SK-N-MC (cell line): ENCODE results near the gene LTBP1.
"Not testable (repeated sequence)": the region's sequence is repeated elsewhere in the genome, so short reads cannot be mapped to it uniquely, and the experiment has no call there.

Experiments
- EZH2 ChIP-seq: fragments of 200-600 bp; sonication (generic); IDR thresholded peaks from one replicate; pipeline ENCODE4 v1.6.1; 2017; ENCODE audit warnings: antibody characterized with exemption
- FOXP2 ChIP-seq: optimal IDR thresholded peaks from 2 replicates; pipeline ENCODE3; 2011; ENCODE audit warnings: mild to moderate bottlenecking, moderate library complexity; ENCODE audit not compliant: insufficient read depth; ENCODE audit errors: extremely low read length, control extremely low read depth
- POLR2AphosphoS5 ChIP-seq: IDR thresholded peaks from 2 replicates; pipeline ENCODE4 v1.6.1; 2012; ENCODE audit warnings: mild to moderate bottlenecking, low read depth, low read length, borderline replicate concordance

DNA sequence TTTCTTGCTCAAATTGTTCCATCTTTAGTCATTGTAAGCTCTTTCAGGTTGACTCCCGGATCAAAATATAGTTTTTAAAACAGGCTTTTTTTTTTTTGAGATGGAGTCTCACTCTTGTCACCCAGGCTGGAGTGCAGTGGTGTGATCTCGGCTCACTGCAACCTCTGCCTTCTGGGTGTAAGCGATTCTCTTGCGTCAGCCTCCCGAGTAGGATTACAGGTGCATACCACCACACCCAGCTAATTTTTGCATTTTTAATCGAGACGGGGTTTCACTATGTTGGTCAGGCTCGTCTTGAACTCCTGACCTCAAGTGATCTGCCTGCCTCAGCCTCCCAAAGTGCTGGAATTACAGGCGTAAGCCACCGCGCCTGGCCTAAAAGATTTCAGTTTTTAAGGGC lies 106.0 kb downstream of the LTBP1 start:
- TF ChIP-seq EZH2, POLR2AphosphoS5, FOXP2: not testable (repeated sequence)
